ENCODE data around the gene PKHD1.

PKHD1 gene

GRCh38 chr6:51765230-51765629 lies 322.2 kb downstream of the PKHD1 start:
- Histone ChIP-seq H3K27ac (ENCODE audit: low read depth, low read length) (no peak overlapping the region), H3K79me2 (ENCODE audit: control insufficient read depth, insufficient read depth, low read length, unreplicated experiment) (no peaks in the 10 kb centered on the region), H3K27me3 (ENCODE audit: insufficient read depth, low read length) (no peaks in the 10 kb centered on the region), H3K36me3 (ENCODE audit: insufficient read depth, low read length) (no peaks in the 10 kb centered on the region), H3K4me1 (ENCODE audit: control insufficient read depth, insufficient read depth, low read length, unreplicated experiment) (no peaks in the 10 kb centered on the region), H3K4me3 (ENCODE audit: low read depth, low read length) (no peak overlapping the region), H2AFZ (ENCODE audit: low read length, unreplicated experiment) (no peak overlapping the region)

DNA sequence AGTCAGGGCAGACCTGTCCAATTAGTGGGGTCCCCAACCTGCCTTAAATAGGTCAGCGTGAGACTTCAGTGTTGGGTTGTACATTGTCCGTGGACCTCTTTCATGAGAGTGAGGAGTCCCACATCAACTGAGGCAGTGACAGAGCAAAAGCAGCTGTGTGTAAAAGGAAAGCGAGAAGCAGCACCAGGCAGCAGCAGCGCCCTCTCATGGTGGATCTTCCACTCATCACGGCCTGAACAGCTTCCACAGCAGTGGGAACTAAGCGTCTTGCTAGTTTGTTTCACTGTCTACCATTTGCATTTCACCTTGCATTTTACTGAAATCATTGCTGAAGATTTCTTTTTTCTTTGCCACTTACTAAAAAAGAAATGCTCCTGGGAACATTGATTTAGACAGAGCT lies 333.8 kb downstream of the PKHD1 start:
- H2AFZ ChIP-seq (ENCODE audit: low read length, unreplicated experiment) = no peak overlapping the region

DNA sequence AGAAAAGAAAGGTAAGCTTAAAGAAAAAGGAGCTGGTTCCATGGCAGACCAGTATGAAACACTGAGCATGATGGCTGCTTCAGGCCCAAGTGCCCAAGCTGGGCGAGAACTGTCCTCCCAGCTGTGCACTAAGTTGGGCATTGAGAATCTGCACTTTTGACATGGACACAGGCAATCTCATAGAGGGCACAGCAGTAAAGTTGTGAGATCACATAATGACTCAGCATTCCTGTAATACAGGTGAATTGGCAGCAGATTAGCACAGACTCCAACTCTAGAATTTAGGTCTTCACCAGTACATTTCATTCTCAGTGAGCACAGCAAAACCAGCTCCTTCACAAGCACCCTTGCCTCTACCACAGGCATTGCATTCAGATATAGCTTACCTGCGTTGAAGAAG lies 343.4 kb downstream of the PKHD1 start:
- no peak overlapping the region for H2AFZ ChIP-seq (ENCODE audit: low read length, unreplicated experiment)
- no peak overlapping the region for H3K4me3 ChIP-seq (ENCODE audit: low read depth, low read length)
- H3K27me3 ChIP-seq (ENCODE audit: insufficient read depth, low read length) = no peaks in the 10 kb centered on the region
- no peaks in the 10 kb centered on the region for H3K4me1 ChIP-seq (ENCODE audit: control insufficient read depth, insufficient read depth, low read length, unreplicated experiment)
- no peak overlapping the region for H3K27ac ChIP-seq (ENCODE audit: low read depth, low read length)
- no peaks in the 10 kb centered on the region for H3K36me3 ChIP-seq (ENCODE audit: insufficient read depth, low read length)
- no peaks in the 10 kb centered on the region for H3K79me2 ChIP-seq (ENCODE audit: control insufficient read depth, insufficient read depth, low read length, unreplicated experiment)

More for the DNA sequence above, 333.8 kb downstream of the PKHD1 start:
- Histone ChIP-seq H3K4me3 (ENCODE audit: low read depth, low read length) (no peak overlapping the region), H3K27ac (ENCODE audit: low read depth, low read length) (no peak overlapping the region), H3K79me2 (ENCODE audit: control insufficient read depth, insufficient read depth, low read length, unreplicated experiment) (no peaks in the 10 kb centered on the region), H3K36me3 (ENCODE audit: insufficient read depth, low read length) (no peaks in the 10 kb centered on the region), H3K27me3 (ENCODE audit: insufficient read depth, low read length) (no peaks in the 10 kb centered on the region), H3K4me1 (ENCODE audit: control insufficient read depth, insufficient read depth, low read length, unreplicated experiment) (no peaks in the 10 kb centered on the region)

- Histone ChIP-seq H3K4me3 (ENCODE audit: low read depth, low read length) (no peak overlapping the region), H2AFZ (ENCODE audit: low read length, unreplicated experiment) (no peak overlapping the region), H3K4me1 (ENCODE audit: control insufficient read depth, insufficient read depth, low read length, unreplicated experiment) (no peaks in the 10 kb centered on the region), H3K27ac (ENCODE audit: low read depth, low read length) (no peak overlapping the region), H3K36me3 (ENCODE audit: insufficient read depth, low read length) (no peaks in the 10 kb centered on the region), H3K27me3 (ENCODE audit: insufficient read depth, low read length) (no peaks in the 10 kb centered on the region), H3K79me2 (ENCODE audit: control insufficient read depth, insufficient read depth, low read length, unreplicated experiment) (no peaks in the 10 kb centered on the region)
These were observed 346.8 kb downstream of the PKHD1 start for GRCh38 chr6:51740658-51741057.

DNA sequence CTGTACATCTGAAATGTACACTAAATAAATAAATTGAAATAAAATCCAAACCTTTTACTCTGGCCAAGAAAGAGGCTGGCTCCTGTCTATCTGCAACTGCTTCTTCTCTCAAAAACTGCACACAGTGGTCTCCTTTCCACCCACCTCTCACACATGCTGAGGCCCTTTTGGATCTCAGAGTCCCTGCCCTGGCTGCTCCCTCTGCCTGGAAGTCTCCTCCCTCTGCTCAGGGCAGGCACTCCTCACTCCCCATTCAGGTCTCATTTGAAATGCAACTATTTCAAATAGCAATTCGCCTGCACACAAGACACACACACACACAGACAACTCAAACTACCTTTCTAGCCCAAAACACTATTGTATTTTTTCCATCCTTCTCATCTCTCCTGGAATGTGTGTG lies 348.8 kb downstream of the PKHD1 start:
- H3K4me3 ChIP-seq (ENCODE audit: low read depth, low read length) = no peak overlapping the region
- H3K79me2 ChIP-seq (ENCODE audit: control insufficient read depth, insufficient read depth, low read length, unreplicated experiment) = no peaks in the 10 kb centered on the region
- no peaks in the 10 kb centered on the region for H3K36me3 ChIP-seq (ENCODE audit: insufficient read depth, low read length)
- no peak overlapping the region for H2AFZ ChIP-seq (ENCODE audit: low read length, unreplicated experiment)
- no peak overlapping the region for H3K27ac ChIP-seq (ENCODE audit: low read depth, low read length)
- no peaks in the 10 kb centered on the region for H3K4me1 ChIP-seq (ENCODE audit: control insufficient read depth, insufficient read depth, low read length, unreplicated experiment)
- no peaks in the 10 kb centered on the region for H3K27me3 ChIP-seq (ENCODE audit: insufficient read depth, low read length)

GRCh38 chr6:51737580-51738360 lies 349.6 kb downstream of the PKHD1 start:
- H2AFZ ChIP-seq (ENCODE audit: low read length, unreplicated experiment) = no peak overlapping the region
- H3K27ac ChIP-seq (ENCODE audit: low read depth, low read length) = no peak overlapping the region
- H3K36me3 ChIP-seq (ENCODE audit: insufficient read depth, low read length) = no peaks in the 10 kb centered on the region
- no peaks in the 10 kb centered on the region for H3K4me1 ChIP-seq (ENCODE audit: control insufficient read depth, insufficient read depth, low read length, unreplicated experiment)
- H3K27me3 ChIP-seq (ENCODE audit: insufficient read depth, low read length) = no peaks in the 10 kb centered on the region
- no peaks in the 10 kb centered on the region for H3K79me2 ChIP-seq (ENCODE audit: control insufficient read depth, insufficient read depth, low read length, unreplicated experiment)
- no peak overlapping the region for H3K4me3 ChIP-seq (ENCODE audit: low read depth, low read length)

- Histone ChIP-seq H3K79me2 (ENCODE audit: control insufficient read depth, insufficient read depth, low read length, unreplicated experiment) (no peaks in the 10 kb centered on the region), H3K27ac (ENCODE audit: low read depth, low read length) (no peak overlapping the region), H3K4me3 (ENCODE audit: low read depth, low read length) (no peak overlapping the region), H3K4me1 (ENCODE audit: control insufficient read depth, insufficient read depth, low read length, unreplicated experiment) (no peaks in the 10 kb centered on the region), H2AFZ (ENCODE audit: low read length, unreplicated experiment) (no peak overlapping the region), H3K27me3 (ENCODE audit: insufficient read depth, low read length) (no peaks in the 10 kb centered on the region), H3K36me3 (ENCODE audit: insufficient read depth, low read length) (no peaks in the 10 kb centered on the region)
These were observed 362.3 kb downstream of the PKHD1 start for GRCh38 chr6:51725155-51725554.

DNA sequence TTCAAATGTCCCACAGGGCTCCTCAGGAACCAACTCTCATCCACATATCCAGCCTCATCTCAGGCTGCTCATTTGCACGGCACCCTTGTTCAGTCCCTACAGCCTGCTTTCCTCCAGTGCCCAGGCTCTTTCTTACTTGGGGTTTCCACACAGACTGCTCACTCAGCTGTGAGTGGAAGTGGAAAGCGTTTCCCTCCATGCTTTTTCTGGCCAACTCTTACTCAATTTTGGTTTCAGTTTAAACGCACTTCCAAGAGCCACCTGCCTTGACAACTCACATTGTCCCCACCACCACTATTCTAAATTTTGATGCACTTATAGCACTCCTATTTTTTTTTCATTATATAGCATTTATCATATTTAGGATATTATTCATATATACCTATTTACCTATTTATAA lies 367.1 kb downstream of the PKHD1 start:
- H3K79me2 ChIP-seq (ENCODE audit: control insufficient read depth, insufficient read depth, low read length, unreplicated experiment) = no peaks in the 10 kb centered on the region
- H2AFZ ChIP-seq (ENCODE audit: low read length, unreplicated experiment) = no peak overlapping the region
- no peaks in the 10 kb centered on the region for H3K4me1 ChIP-seq (ENCODE audit: control insufficient read depth, insufficient read depth, low read length, unreplicated experiment)
- H3K27me3 ChIP-seq (ENCODE audit: insufficient read depth, low read length) = no peaks in the 10 kb centered on the region
- H3K4me3 ChIP-seq (ENCODE audit: low read depth, low read length) = no peak overlapping the region
- H3K27ac ChIP-seq (ENCODE audit: low read depth, low read length) = no peak overlapping the region
- no peaks in the 10 kb centered on the region for H3K36me3 ChIP-seq (ENCODE audit: insufficient read depth, low read length)

DNA sequence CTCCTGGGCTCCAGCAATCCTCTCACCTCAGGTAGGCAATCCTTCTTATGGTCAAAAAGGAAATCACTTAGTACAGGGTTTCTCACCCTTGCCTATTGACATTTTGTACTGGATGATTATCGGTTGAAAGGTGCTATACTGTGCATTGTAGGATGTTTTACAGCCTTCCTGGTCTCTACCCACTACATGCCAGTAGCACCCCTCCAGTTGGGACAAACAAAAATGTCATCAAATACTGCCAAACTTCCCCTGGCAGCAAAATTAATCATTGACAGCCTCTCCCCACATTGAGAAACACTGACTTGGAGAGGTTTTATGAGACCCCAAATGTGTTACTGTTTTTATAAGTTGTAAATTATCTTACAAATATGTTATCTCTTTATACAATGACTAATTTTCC lies 368.1 kb downstream of the PKHD1 start:
- Histone ChIP-seq H3K36me3 (ENCODE audit: insufficient read depth, low read length) (no peaks in the 10 kb centered on the region), H3K27ac (ENCODE audit: low read depth, low read length) (no peak overlapping the region), H3K4me3 (ENCODE audit: low read depth, low read length) (no peak overlapping the region), H3K79me2 (ENCODE audit: control insufficient read depth, insufficient read depth, low read length, unreplicated experiment) (no peaks in the 10 kb centered on the region), H2AFZ (ENCODE audit: low read length, unreplicated experiment) (no peak overlapping the region), H3K4me1 (ENCODE audit: control insufficient read depth, insufficient read depth, low read length, unreplicated experiment) (no peaks in the 10 kb centered on the region), H3K27me3 (ENCODE audit: insufficient read depth, low read length) (no peaks in the 10 kb centered on the region)

GRCh38 chr6:51718533-51718932 lies 368.9 kb downstream of the PKHD1 start:
- Histone ChIP-seq H3K36me3 (ENCODE audit: insufficient read depth, low read length) (no peaks in the 10 kb centered on the region), H3K27ac (ENCODE audit: low read depth, low read length) (no peak overlapping the region), H3K4me1 (ENCODE audit: control insufficient read depth, insufficient read depth, low read length, unreplicated experiment) (no peaks in the 10 kb centered on the region), H3K4me3 (ENCODE audit: low read depth, low read length) (no peak overlapping the region), H2AFZ (ENCODE audit: low read length, unreplicated experiment) (no peak overlapping the region), H3K79me2 (ENCODE audit: control insufficient read depth, insufficient read depth, low read length, unreplicated experiment) (no peaks in the 10 kb centered on the region), H3K27me3 (ENCODE audit: insufficient read depth, low read length) (no peaks in the 10 kb centered on the region)

- H3K79me2 ChIP-seq (ENCODE audit: control insufficient read depth, insufficient read depth, low read length, unreplicated experiment) = no peaks in the 10 kb centered on the region
- no peaks in the 10 kb centered on the region for H3K4me1 ChIP-seq (ENCODE audit: control insufficient read depth, insufficient read depth, low read length, unreplicated experiment)
- no peaks in the 10 kb centered on the region for H3K36me3 ChIP-seq (ENCODE audit: insufficient read depth, low read length)
- H3K27me3 ChIP-seq (ENCODE audit: insufficient read depth, low read length) = no peaks in the 10 kb centered on the region
- no peak overlapping the region for H2AFZ ChIP-seq (ENCODE audit: low read length, unreplicated experiment)
- no peak overlapping the region for H3K4me3 ChIP-seq (ENCODE audit: low read depth, low read length)
- no peak overlapping the region for H3K27ac ChIP-seq (ENCODE audit: low read depth, low read length)
These were observed 369.9 kb downstream of the PKHD1 start for GRCh38 chr6:51717477-51717876.
